Measurements from ENCODE around the gene IL15RA.

IL15RA gene

DNA sequence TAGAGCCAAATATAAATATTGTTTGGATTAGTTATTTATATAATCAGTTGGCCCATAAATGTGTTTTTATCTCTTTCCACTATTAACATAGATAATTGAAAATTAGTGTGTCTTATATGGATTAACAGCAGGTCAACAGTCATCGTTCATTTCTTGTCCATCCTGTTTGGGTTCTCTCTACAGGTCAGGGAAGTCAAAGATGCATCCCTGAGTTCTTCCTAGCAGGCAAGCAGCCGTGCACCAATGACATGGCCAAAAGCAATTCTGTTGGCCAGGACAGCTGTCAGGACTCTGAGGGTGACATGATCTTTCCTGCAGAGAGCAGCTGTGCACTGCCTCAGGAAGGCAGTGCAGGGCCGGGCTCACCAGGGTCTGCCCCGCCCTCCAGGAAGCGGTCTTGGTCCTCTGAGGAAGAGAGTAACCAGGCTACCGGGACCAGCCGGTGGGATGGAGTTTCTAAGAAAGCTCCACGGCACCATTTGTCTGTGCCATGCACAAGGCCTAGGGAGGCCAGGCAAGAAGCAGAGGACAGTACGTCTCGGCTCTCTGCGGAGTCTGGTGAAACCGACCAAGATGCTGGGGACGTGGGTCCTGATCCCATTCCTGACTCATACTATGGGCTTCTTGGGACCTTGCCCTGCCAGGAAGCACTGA lies 71.4 kb downstream of the IL15RA start:
- no peak overlapping the region for H3K27ac ChIP-seq (ENCODE audit: low read length)
- H3K79me2 ChIP-seq (ENCODE audit: insufficient read depth, low read length) = peaks cover 27% of the 10 kb centered on the region
- no peak for TF ChIP-seq EZH2 (IDR thresholded peaks at IDR 0.05; ENCODE audit: borderline replicate concordance, low read depth, low read length, severe bottlenecking)
- TF ChIP-seq, protein P1, sequence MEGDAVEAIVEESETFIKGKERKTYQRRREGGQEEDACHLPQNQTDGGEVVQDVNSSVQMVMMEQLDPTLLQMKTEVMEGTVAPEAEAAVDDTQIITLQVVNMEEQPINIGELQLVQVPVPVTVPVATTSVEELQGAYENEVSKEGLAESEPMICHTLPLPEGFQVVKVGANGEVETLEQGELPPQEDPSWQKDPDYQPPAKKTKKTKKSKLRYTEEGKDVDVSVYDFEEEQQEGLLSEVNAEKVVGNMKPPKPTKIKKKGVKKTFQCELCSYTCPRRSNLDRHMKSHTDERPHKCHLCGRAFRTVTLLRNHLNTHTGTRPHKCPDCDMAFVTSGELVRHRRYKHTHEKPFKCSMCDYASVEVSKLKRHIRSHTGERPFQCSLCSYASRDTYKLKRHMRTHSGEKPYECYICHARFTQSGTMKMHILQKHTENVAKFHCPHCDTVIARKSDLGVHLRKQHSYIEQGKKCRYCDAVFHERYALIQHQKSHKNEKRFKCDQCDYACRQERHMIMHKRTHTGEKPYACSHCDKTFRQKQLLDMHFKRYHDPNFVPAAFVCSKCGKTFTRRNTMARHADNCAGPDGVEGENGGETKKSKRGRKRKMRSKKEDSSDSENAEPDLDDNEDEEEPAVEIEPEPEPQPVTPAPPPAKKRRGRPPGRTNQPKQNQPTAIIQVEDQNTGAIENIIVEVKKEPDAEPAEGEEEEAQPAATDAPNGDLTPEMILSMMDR (IDR thresholded peaks at IDR 0.05; ENCODE audit: borderline replicate concordance, extremely low read depth, low read length, poor library complexity, severe bottlenecking) = no peak
- DNase-seq (no peak), ATAC-seq (ENCODE audit: insufficient read depth, low read depth) (peak; percentile 31; the same call in 1 of the 3 replicates)
- H3K9ac ChIP-seq (ENCODE audit: low read depth, low read length) = no peak overlapping the region
- H3K36me3 ChIP-seq (ENCODE audit: insufficient read depth, low read length) = peaks cover 38% of the 10 kb centered on the region
- H4K20me1 ChIP-seq (ENCODE audit: insufficient read depth, low read length) = 0 out of 2 replicates have a peak, but pooled peaks cover 9% of the 10 kb centered on the region
- H3K4me1 ChIP-seq (ENCODE audit: insufficient read depth, low read length) = no peaks in the 10 kb centered on the region
- no peaks in the 10 kb centered on the region for H3K9me3 ChIP-seq (ENCODE audit: insufficient read depth, low read length, severe bottlenecking)
- no peak overlapping the region for H2AFZ ChIP-seq (ENCODE audit: low read depth, low read length)
- H3K4me2 ChIP-seq (ENCODE audit: insufficient read depth, low read length) = no peak overlapping the region
- H3K27me3 ChIP-seq (ENCODE audit: insufficient read depth, low read length, poor library complexity) = no peaks in the 10 kb centered on the region
- H3K4me3 ChIP-seq (ENCODE audit: low read depth in 1 of 2, low read length in 2 of 2) = no peak overlapping the region

DNA sequence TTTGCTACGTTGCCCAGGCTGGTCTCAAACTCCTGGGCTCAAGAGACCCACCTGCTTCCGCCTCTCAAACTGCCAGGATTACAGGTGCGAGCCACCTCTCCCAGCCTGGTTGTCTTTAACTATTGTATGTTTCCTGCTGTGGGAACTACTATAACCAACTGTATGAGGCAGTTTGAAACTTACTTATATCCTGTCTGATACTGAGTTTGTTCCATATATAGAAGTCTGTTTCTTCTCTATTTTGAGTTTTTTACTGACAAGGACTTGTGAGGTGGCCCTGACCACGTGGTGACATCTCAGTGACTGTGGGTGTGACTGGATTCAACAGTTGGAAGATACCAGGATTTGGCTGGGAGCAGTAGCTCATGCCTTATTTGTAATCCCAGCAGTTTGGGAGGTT lies 73.1 kb downstream of the IL15RA start:
- no peaks in the 10 kb centered on the region for H3K4me1 ChIP-seq (ENCODE audit: insufficient read depth, low read length)
- H4K20me1 ChIP-seq (ENCODE audit: insufficient read depth, low read length) = peaks cover 8% of the 10 kb centered on the region; the same call in 1 of the 2 replicates
- no peak overlapping the region for H3K4me3 ChIP-seq (ENCODE audit: low read depth in 1 of 2, low read length in 2 of 2)
- H3K79me2 ChIP-seq (ENCODE audit: insufficient read depth, low read length) = peaks cover 40% of the 10 kb centered on the region
- no peaks in the 10 kb centered on the region for H3K27me3 ChIP-seq (ENCODE audit: insufficient read depth, low read length, poor library complexity)
- peaks cover 21% of the 10 kb centered on the region for H3K36me3 ChIP-seq (ENCODE audit: insufficient read depth, low read length)
- H3K4me2 ChIP-seq (ENCODE audit: insufficient read depth, low read length) = no peak overlapping the region
- no peak overlapping the region for H3K9ac ChIP-seq (ENCODE audit: low read depth, low read length)
- DNase-seq (no peak), ATAC-seq (ENCODE audit: insufficient read depth, low read depth) (no peak)
- no peak overlapping the region for H2AFZ ChIP-seq (ENCODE audit: low read depth, low read length)
- H3K27ac ChIP-seq (ENCODE audit: low read length) = no peak overlapping the region
- TF ChIP-seq, protein P1 (IDR thresholded peaks at IDR 0.05; ENCODE audit: borderline replicate concordance, extremely low read depth, low read length, poor library complexity, severe bottlenecking) = no peak
- TF ChIP-seq EZH2 (IDR thresholded peaks at IDR 0.05; ENCODE audit: borderline replicate concordance, low read depth, low read length, severe bottlenecking) = no peak
- no peaks in the 10 kb centered on the region for H3K9me3 ChIP-seq (ENCODE audit: insufficient read depth, low read length, severe bottlenecking)

DNA sequence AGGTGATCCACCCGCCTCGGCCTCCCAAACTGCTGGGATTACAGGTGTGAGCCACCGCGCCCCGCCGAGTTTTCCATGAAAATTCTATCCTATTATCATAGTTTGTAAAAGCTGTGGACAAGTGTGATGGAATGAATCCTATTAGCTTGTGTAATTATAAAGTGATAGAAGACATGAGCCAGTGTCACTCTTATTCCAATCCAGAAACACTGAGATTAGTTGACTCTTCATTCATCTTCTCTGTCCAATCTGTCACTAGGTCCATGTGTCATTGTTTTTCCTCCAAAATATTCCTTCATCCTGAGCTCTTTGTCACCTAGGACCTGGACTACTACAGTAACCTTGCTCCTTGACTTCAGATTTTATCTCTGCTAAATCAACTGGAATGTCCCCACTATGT lies 73.8 kb downstream of the IL15RA start:
- H3K4me2 ChIP-seq (ENCODE audit: insufficient read depth, low read length) = no peak overlapping the region
- ATAC-seq (ENCODE audit: insufficient read depth, low read depth) = no peak

More for the DNA sequence above, 73.8 kb downstream of the IL15RA start:
- Histone ChIP-seq H3K36me3 (ENCODE audit: insufficient read depth, low read length) (peaks cover 14% of the 10 kb centered on the region), H3K79me2 (ENCODE audit: insufficient read depth, low read length) (peaks cover 45% of the 10 kb centered on the region), H3K4me1 (ENCODE audit: insufficient read depth, low read length) (no peaks in the 10 kb centered on the region), H3K9me3 (ENCODE audit: insufficient read depth, low read length, severe bottlenecking) (no peaks in the 10 kb centered on the region), H4K20me1 (ENCODE audit: insufficient read depth, low read length) (peaks cover 8% of the 10 kb centered on the region; the same call in 1 of the 2 replicates), H3K27me3 (ENCODE audit: insufficient read depth, low read length, poor library complexity) (no peaks in the 10 kb centered on the region), H2AFZ (ENCODE audit: low read depth, low read length) (no peak overlapping the region), H3K4me3 (ENCODE audit: low read depth in 1 of 2, low read length in 2 of 2) (no peak overlapping the region), H3K9ac (ENCODE audit: low read depth, low read length) (no peak overlapping the region), H3K27ac (ENCODE audit: low read length) (no peak overlapping the region)
- TF ChIP-seq, protein P1 (IDR thresholded peaks at IDR 0.05; ENCODE audit: borderline replicate concordance, extremely low read depth, low read length, poor library complexity, severe bottlenecking) = no peak
- no peak for TF ChIP-seq EZH2 (IDR thresholded peaks at IDR 0.05; ENCODE audit: borderline replicate concordance, low read depth, low read length, severe bottlenecking)
- no peak for DNase-seq
